ENCODE data around the gene FAM168A.

FAM168A gene

DNA sequence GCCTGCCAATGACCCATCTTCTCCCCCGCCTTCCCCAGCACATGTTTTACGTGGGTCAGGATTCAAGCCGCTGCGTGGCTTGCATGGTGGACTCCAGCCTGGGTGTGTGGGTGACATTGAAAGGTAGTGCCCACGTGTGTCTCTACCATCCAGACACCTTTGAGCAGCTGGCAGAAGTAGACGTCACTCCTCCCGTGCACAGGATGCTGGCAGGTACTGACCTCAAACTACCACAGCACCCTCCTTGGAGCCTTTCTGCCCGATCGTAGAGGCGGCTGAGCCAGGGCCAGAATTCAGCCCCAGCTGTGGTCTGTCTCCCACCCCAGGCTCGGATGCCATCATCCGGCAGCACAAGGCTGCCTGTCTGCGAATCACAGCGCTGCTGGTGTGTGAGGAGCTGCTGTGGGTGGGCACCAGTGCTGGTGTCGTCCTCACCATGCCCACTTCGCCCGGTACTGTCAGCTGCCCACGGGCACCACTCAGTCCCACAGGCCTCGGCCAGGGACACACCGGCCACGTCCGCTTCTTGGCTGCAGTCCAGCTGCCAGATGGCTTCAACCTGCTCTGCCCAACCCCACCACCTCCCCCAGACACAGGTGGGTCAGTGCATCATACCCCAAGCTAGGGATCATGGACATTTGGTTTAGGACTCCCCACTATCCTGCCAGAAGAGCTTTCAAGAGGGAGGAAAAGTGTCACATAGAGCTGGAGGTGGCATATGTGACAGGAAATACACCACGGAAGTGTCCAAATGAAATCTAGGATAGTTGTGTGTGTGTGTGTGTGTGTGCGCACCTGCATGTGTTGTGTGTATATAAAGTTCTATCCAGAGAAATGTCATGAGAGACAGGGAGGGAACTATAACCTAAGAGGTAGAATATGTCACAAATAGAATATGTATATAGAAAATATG lies 232.3 kb downstream of the FAM168A start:
- Histone ChIP-seq H3K4me1 (ENCODE audit: control insufficient read depth, insufficient read depth, low read length) (0 out of 2 replicates have a peak, but pooled peaks cover 4% of the 10 kb centered on the region), H3K9ac (ENCODE audit: low read length) (no peak overlapping the region), H3K9me3 (ENCODE audit: control insufficient read depth, insufficient read depth, low read depth, low read length) (no peaks in the 10 kb centered on the region), H3K27ac (ENCODE audit: low read depth, low read length) (no peak overlapping the region), H3K4me3 (ENCODE audit: low read depth, low read length) (no peak overlapping the region), H3K27me3 (ENCODE audit: control insufficient read depth, insufficient read depth, low read length) (peaks cover 7% of the 10 kb centered on the region), H3K36me3 (ENCODE audit: control insufficient read depth, insufficient read depth, low read length) (peaks cover 23% of the 10 kb centered on the region; the same call in 1 of the 2 replicates)

DNA sequence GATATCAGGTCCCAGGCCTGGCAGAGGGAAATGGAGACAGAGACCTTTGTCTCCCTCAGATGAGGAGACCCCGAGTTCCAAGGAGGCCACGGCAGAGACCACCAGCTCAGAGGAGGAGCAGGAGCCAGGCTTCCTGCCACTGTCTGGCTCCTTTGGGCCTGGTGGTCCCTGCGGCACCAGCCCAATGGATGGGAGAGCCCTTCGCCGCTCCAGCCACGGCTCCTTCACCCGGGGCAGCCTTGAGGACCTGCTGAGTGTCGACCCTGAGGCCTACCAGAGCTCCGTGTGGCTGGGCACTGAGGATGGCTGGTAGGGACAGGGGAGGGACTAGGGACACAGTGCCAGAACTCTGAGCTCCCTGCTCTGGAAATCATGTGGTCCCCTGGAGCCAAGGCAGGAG lies 234.8 kb downstream of the FAM168A start:
- no peak overlapping the region for H3K4me3 ChIP-seq (ENCODE audit: low read depth, low read length)
- 0 out of 2 replicates have a peak, but pooled peaks cover 4% of the 10 kb centered on the region for H3K4me1 ChIP-seq (ENCODE audit: control insufficient read depth, insufficient read depth, low read length)
- no peaks in the 10 kb centered on the region for H3K9me3 ChIP-seq (ENCODE audit: control insufficient read depth, insufficient read depth, low read depth, low read length)
- H3K9ac ChIP-seq (ENCODE audit: low read length) = no peak overlapping the region
- no peak overlapping the region for H3K27ac ChIP-seq (ENCODE audit: low read depth, low read length)
- H3K36me3 ChIP-seq (ENCODE audit: control insufficient read depth, insufficient read depth, low read length) = peaks cover 26% of the 10 kb centered on the region; the same call in 1 of the 2 replicates
- peaks cover 7% of the 10 kb centered on the region for H3K27me3 ChIP-seq (ENCODE audit: control insufficient read depth, insufficient read depth, low read length)

DNA sequence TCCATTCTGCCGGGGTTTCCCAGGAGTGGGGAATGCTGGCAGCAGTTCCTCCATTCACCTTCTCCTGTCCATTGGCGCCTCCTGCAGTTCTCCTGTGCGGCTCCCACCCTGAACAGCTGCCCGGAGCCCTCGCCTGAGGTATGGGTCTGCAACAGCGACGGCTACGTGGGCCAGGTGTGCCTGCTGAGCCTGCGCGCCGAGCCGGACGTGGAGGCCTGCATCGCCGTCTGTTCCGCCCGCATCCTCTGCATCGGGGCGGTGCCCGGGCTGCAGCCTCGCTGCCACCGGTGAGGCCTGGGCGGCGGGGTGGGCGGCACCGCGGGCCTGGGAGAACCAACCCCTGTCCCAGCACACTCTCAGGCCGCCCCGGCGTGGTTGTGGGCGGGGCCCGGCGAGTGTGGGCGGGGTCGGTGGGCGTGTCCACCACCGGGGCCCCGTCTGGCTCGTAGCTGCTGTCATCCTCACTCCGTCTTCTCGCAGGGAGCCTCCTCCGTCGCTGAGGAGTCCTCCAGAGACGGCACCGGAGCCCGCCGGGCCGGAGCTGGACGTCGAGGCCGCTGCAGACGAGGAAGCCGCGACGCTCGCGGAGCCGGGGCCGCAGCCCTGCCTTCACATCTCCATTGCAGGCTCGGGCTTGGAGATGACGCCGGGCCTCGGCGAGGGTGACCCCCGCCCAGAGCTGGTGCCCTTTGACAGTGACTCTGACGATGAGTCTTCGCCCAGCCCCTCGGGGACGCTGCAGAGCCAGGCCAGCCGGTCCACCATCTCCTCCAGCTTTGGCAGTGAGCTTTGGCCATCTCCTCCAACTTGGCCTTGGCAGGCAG lies 235.7 kb downstream of the FAM168A start:
- H3K36me3 ChIP-seq (ENCODE audit: control insufficient read depth, insufficient read depth, low read length) = peaks cover 30% of the 10 kb centered on the region; the same call in 1 of the 2 replicates
- no peak overlapping the region for H3K9ac ChIP-seq (ENCODE audit: low read length)
- peak overlapping the region; percentile 45 for H3K4me3 ChIP-seq (ENCODE audit: low read depth, low read length)
- H3K4me1 ChIP-seq (ENCODE audit: control insufficient read depth, insufficient read depth, low read length) = 0 out of 2 replicates have a peak, but pooled peaks cover 4% of the 10 kb centered on the region
- no peaks in the 10 kb centered on the region for H3K9me3 ChIP-seq (ENCODE audit: control insufficient read depth, insufficient read depth, low read depth, low read length)
- H3K27me3 ChIP-seq (ENCODE audit: control insufficient read depth, insufficient read depth, low read length) = peaks cover 7% of the 10 kb centered on the region
- H3K27ac ChIP-seq (ENCODE audit: low read depth, low read length) = no peak overlapping the region

DNA sequence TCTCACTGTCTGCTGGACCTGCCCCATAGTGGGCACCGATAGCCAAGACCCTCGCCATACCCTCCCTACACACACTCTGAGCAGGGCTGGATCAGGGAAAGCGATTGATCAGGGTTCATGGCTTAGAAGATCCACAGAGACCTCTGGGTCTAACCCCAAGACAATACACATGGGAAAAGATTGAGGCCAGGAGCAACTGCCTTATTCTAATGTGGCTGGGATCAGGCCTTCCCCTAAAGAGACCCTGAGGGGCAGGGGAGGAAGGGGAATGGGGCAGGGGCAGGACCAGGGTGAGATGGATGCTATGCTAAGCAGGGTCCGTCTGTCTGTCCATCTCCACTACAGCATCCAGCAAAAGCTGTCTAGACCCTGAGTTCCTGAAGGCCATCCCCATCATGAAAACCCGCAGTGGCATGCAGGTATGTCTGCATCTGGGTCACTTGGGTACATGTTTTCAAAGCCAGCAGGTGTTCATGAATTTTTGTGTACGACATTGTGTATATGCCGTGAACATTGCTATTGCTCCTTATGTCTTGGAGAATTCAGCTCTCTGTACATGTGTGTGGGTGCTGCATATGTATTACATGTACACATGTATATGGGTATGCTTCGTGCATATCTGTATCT lies 237.1 kb downstream of the FAM168A start:
- Histone ChIP-seq H3K27ac (ENCODE audit: low read depth, low read length) (no peak overlapping the region), H3K27me3 (ENCODE audit: control insufficient read depth, insufficient read depth, low read length) (peaks cover 7% of the 10 kb centered on the region), H3K9me3 (ENCODE audit: control insufficient read depth, insufficient read depth, low read depth, low read length) (no peaks in the 10 kb centered on the region), H3K4me1 (ENCODE audit: control insufficient read depth, insufficient read depth, low read length) (0 out of 2 replicates have a peak, but pooled peaks cover 4% of the 10 kb centered on the region), H3K36me3 (ENCODE audit: control insufficient read depth, insufficient read depth, low read length) (peaks cover 28% of the 10 kb centered on the region; the same call in 1 of the 2 replicates), H3K4me3 (ENCODE audit: low read depth, low read length) (no peak overlapping the region), H3K9ac (ENCODE audit: low read length) (no peak overlapping the region)

DNA sequence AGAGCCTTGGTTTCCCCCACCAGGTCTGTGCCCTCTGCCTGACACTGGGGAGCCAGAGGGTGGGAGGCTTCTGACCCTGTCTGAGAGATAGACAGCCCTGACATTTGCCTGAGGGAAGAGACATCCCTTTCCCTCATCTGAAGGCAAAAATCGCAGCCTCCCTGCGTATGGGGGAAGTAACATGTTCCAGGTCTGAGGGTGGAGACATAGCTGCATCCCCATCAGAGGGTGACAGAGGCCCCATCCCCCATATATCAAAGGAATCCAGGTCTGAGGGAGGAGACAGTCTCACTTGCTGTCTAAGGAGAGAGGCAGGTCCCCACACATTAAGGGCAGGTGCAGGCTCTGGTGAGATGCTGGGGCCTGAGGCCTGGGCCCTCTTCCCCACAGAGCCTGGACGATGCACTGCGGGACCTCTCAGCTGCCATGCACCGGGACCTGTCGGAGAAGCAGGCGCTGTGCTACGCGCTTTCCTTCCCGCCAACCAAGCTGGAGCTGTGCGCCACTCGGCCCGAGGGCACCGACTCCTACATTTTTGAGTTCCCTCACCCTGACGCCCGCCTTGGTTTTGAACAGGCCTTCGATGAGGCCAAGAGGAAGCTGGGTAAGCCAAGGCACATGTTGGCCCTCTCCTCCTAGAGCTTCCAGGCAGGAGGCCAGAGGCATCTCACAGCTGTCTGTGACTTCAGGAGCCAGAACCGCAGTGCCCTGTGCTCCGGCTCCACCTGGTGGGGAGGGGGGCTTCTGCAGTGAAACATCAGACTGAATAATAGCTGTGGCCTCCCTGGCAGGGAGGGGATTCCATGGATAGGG lies 237.8 kb downstream of the FAM168A start:
- Histone ChIP-seq H3K4me3 (ENCODE audit: low read depth, low read length) (no peak overlapping the region), H3K27ac (ENCODE audit: low read depth, low read length) (no peak overlapping the region), H3K27me3 (ENCODE audit: control insufficient read depth, insufficient read depth, low read length) (peaks cover 7% of the 10 kb centered on the region), H3K9ac (ENCODE audit: low read length) (no peak overlapping the region), H3K36me3 (ENCODE audit: control insufficient read depth, insufficient read depth, low read length) (peaks cover 21% of the 10 kb centered on the region; the same call in 1 of the 2 replicates), H3K4me1 (ENCODE audit: control insufficient read depth, insufficient read depth, low read length) (0 out of 2 replicates have a peak, but pooled peaks cover 4% of the 10 kb centered on the region), H3K9me3 (ENCODE audit: control insufficient read depth, insufficient read depth, low read depth, low read length) (no peaks in the 10 kb centered on the region)

DNA sequence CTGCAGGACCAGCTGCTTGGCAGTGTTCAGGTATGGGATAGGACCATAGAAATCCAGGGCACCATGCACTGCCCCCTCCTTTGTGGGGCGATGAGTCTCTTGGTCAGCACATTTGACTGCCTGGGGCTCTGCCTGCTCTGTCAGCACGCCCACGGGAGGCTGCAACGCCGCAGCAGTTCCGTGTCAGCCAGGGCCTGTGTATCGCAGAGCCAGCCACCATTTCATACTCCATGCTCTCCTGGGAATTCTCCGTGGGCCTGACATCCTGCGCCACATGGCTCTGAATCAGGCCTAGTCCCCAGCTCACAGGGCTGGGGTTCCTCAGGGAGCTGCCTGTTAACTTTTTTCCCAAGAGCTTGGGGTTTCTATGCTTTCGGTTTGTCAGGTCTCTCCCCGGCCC lies 238.6 kb downstream of the FAM168A start:
- Histone ChIP-seq H3K4me3 (ENCODE audit: low read depth, low read length) (no peak overlapping the region), H3K36me3 (ENCODE audit: control insufficient read depth, insufficient read depth, low read length) (peaks cover 19% of the 10 kb centered on the region; the same call in 1 of the 2 replicates), H3K4me1 (ENCODE audit: control insufficient read depth, insufficient read depth, low read length) (0 out of 2 replicates have a peak, but pooled peaks cover 4% of the 10 kb centered on the region), H3K9me3 (ENCODE audit: control insufficient read depth, insufficient read depth, low read depth, low read length) (no peaks in the 10 kb centered on the region), H3K27ac (ENCODE audit: low read depth, low read length) (no peak overlapping the region), H3K9ac (ENCODE audit: low read length) (no peak overlapping the region), H3K27me3 (ENCODE audit: control insufficient read depth, insufficient read depth, low read length) (peaks cover 7% of the 10 kb centered on the region)

DNA sequence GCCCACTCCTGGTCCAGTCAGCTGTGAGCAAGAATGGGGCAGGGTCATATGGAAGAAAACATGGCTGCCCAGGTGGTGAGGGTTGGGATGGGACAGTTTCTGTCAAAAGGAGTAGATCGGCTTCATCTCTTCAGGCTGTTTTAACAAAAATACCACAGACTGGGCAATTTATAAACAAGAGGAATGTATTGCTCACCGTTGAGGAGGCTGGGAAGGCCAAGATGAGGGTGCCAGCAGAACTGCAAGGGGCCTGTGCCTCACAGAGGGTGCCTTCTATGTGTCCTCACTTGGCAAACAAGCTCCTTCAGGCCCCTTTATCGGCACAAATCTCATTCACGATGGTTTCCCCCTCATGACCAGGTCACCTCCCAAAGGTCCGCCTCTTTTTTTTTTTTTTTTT lies 239.8 kb downstream of the FAM168A start:
- Histone ChIP-seq H3K4me3 (ENCODE audit: low read depth, low read length) (no peak overlapping the region), H3K27me3 (ENCODE audit: control insufficient read depth, insufficient read depth, low read length) (peaks cover 4% of the 10 kb centered on the region), H3K36me3 (ENCODE audit: control insufficient read depth, insufficient read depth, low read length) (peaks cover 13% of the 10 kb centered on the region; the same call in 1 of the 2 replicates), H3K4me1 (ENCODE audit: control insufficient read depth, insufficient read depth, low read length) (0 out of 2 replicates have a peak, but pooled peaks cover 4% of the 10 kb centered on the region), H3K9ac (ENCODE audit: low read length) (no peak overlapping the region), H3K9me3 (ENCODE audit: control insufficient read depth, insufficient read depth, low read depth, low read length) (no peaks in the 10 kb centered on the region), H3K27ac (ENCODE audit: low read depth, low read length) (no peak overlapping the region)

DNA sequence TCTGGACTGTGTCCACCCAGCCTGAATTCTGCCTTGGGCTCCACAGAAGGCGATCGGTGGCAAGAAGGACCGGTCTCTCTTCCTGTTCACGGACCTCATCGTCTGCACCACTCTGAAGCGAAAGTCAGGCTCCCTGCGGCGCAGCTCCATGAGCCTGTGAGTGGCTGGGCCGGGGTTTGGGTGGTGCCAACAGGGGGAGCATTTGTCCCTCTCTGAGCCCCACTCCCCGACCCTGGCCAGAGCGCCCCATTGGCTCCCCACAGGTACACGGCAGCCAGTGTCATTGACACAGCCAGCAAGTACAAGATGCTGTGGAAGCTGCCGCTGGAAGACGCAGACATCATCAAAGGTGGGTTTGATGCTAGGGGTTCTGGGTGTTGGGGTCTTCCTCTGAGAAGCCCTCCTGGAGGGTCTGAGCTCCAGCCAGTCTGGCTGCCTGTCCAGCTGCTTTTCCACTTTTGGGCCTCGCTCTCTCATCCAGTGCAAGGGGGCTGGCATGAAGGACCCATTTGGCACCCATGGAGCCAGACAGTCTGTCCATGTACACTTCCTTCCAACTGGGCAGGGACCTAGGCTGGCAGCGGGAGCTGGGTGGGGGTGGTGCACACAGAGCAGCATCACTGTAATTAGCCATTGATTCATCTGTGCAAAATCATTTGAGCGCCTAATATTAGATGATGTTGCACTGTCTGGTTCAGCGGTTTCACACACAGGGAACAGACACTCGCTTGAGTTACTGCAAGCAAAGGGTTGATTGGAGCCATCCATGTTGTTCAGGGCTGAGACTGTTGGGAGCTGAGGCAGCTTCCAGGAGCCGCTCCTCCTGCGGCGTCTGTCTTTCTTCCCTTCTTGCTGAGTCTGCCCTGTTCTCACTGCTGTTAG lies 240.7 kb downstream of the FAM168A start:
- Histone ChIP-seq H3K4me3 (ENCODE audit: low read depth, low read length) (no peak overlapping the region), H3K36me3 (ENCODE audit: control insufficient read depth, insufficient read depth, low read length) (peaks cover 13% of the 10 kb centered on the region; the same call in 1 of the 2 replicates), H3K27ac (ENCODE audit: low read depth, low read length) (no peak overlapping the region), H3K9me3 (ENCODE audit: control insufficient read depth, insufficient read depth, low read depth, low read length) (no peaks in the 10 kb centered on the region), H3K27me3 (ENCODE audit: control insufficient read depth, insufficient read depth, low read length) (no peaks in the 10 kb centered on the region), H3K4me1 (ENCODE audit: control insufficient read depth, insufficient read depth, low read length) (no peaks in the 10 kb centered on the region), H3K9ac (ENCODE audit: low read length) (no peak overlapping the region)

DNA sequence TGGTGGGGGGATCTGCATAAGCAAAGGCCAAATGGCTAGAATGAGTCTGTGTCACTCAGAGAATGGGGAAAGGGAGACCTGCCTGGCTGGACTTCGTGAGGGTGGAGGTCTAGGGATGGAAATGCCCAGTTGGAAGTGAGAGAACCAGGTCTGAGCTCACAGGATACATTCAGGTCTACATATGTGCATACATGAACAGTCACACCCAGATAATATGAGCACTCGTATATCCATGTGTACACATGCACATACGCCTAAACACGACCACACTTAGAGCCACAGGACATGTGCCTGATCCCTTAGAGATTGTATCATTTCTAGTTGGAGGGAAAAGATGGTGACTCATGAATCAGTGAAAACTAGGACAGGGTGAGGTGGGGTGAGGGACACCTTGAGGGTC lies 242.8 kb downstream of the FAM168A start:
- no peak overlapping the region for H3K27ac ChIP-seq (ENCODE audit: low read depth, low read length)
- no peak overlapping the region for H3K9ac ChIP-seq (ENCODE audit: low read length)
- no peaks in the 10 kb centered on the region for H3K27me3 ChIP-seq (ENCODE audit: control insufficient read depth, insufficient read depth, low read length)
- H3K9me3 ChIP-seq (ENCODE audit: control insufficient read depth, insufficient read depth, low read depth, low read length) = no peaks in the 10 kb centered on the region
- 0 out of 2 replicates have a peak, but pooled peaks cover 3% of the 10 kb centered on the region for H3K4me1 ChIP-seq (ENCODE audit: control insufficient read depth, insufficient read depth, low read length)
- peaks cover 7% of the 10 kb centered on the region; the same call in 1 of the 2 replicates for H3K36me3 ChIP-seq (ENCODE audit: control insufficient read depth, insufficient read depth, low read length)
- H3K4me3 ChIP-seq (ENCODE audit: low read depth, low read length) = no peak overlapping the region

Data from HUES6 (cell line).